HepG2 (cell line): ENCODE measurements around the gene GHRL. TPM values are rescaled to one million over a fixed set of nuclear protein-coding genes. Genes with fewer than 3 reads are reported as not detected.

Experiments
- ATAC-seq: fragments of 200-7000 bp; cut with Tn5 transposase; 3 replicates; pipeline ENCODE4 v1.9.1; 2020; ENCODE audit warnings: mild to moderate bottlenecking, moderate library complexity
- BruUV-seq: library from RNA; stranded (reverse); fragments of 400-500 nt; replicated peaks from 2 replicates; lab custom pipeline; 2021; lab: Mats Ljungman, UMichigan
- CTCF ChIA-PET: fragments of 300-600 bp; formaldehyde crosslinking; extraction: SDS; loops from one replicate; lab custom pipeline; 2021; ENCODE audit warnings: low total read pairs, inconsistent platforms, low intra/inter-chr PET ratio; lab: Yijun Ruan, JAX
- POLR2A ChIA-PET: fragments of 350-600 bp; sonication (Branson Sonifier 250); formaldehyde crosslinking; loops from one replicate; lab custom pipeline; 2020; ENCODE audit warnings: antibody characterized with exemption, inconsistent platforms; lab: Yijun Ruan, JAX
- DNase-seq: peaks from one replicate; pipeline ENCODE4 v3.0.0-alpha.2; 2015; ENCODE audit warnings: low spot score
- FAIRE-seq: peaks from 3 replicates; lab custom pipeline; 2011; peaks lifted over from hg19 to GRCh38; lab: Jason Lieb, UNC
- H2AFZ ChIP-seq: one replicate; pipeline ENCODE4 v1.6.1; 2011; ENCODE audit warnings: low read length, inconsistent platforms
- H3K27ac ChIP-seq: fragments of 300-600 bp; 3 replicates; pipeline ENCODE4 v1.8.0; 2011; ENCODE audit warnings: mixed run types, mild to moderate bottlenecking, mixed read lengths, low read length, inconsistent platforms; ENCODE audit not compliant: insufficient read depth; ENCODE audit errors: extremely low read length
- H3K27me3 ChIP-seq, 2 experiments: fragments of 200-600 bp in 1 of 2; 2 replicates in 1 of 2; 3 replicates in 1 of 2; pipeline versions ENCODE4 v1.6.0 to v1.8.0; 2011; ENCODE audit warnings: low read length in 2 of 2, mild to moderate bottlenecking in 2 of 2, moderate library complexity in 2 of 2, inconsistent platforms in 1 of 2; ENCODE audit not compliant: insufficient read depth in 2 of 2, control insufficient read depth in 1 of 2
- H3K36me3 ChIP-seq, 2 experiments: fragments of 200-600 bp in 1 of 2; replicated peaks in 1 of 2; 2 replicates in 1 of 2; 3 replicates in 1 of 2; pipeline versions ENCODE4 v1.5.1 to v1.8.0; 2011; ENCODE audit warnings: low read length in 2 of 2, inconsistent platforms in 1 of 2; ENCODE audit not compliant: insufficient read depth in 2 of 2, control insufficient read depth in 1 of 2
- H3K4me1 ChIP-seq: 2 replicates; pipeline ENCODE4 v1.5.1; 2012; ENCODE audit warnings: low read length, inconsistent platforms; ENCODE audit not compliant: insufficient read depth
- H3K4me2 ChIP-seq: 2 replicates; pipeline ENCODE4 v1.6.0; 2011; ENCODE audit warnings: low read depth, low read length, inconsistent platforms
- H3K4me3 ChIP-seq, 3 experiments: fragments of 200-600 bp in 1 of 3; sonication (generic), shearing (Covaris generic) in 1 of 3; replicated peaks in 1 of 3; 2 replicates each; pipeline ENCODE4 v1.5.1; 2011 to 2016; ENCODE audit warnings: low read length in 3 of 3, inconsistent platforms in 2 of 3, low read depth in 2 of 3, mild to moderate bottlenecking in 2 of 3, control low read depth in 1 of 3, mixed read lengths in 1 of 3; ENCODE audit not compliant: insufficient read depth in 1 of 3
- H3K79me2 ChIP-seq: one replicate; pipeline ENCODE4 v1.6.1; 2011; ENCODE audit warnings: low read length, inconsistent platforms; ENCODE audit not compliant: insufficient read depth
- H3K9ac ChIP-seq: 2 replicates; pipeline ENCODE4 v1.6.0; 2011; ENCODE audit warnings: mild to moderate bottlenecking, low read depth, low read length, inconsistent platforms; ENCODE audit not compliant: insufficient read depth
- H3K9me3 ChIP-seq: 2 replicates; pipeline ENCODE4 v1.5.1; 2012; ENCODE audit warnings: mild to moderate bottlenecking, low read length
- H4K20me1 ChIP-seq: 2 replicates; pipeline ENCODE4 v1.6.0; 2011; ENCODE audit warnings: inconsistent platforms, mild to moderate bottlenecking, low read length, moderate library complexity; ENCODE audit not compliant: insufficient read depth
- ATF5 ChIP-seq: sonication (generic); formaldehyde crosslinking; IDR thresholded peaks from 2 replicates; pipeline ENCODE4 v1.4.0; 2020; ENCODE audit warnings: mild to moderate bottlenecking, low read depth, missing genetic modification reagents
- ATF7 ChIP-seq, 2 experiments: fragments of 450-650 bp in 1 of 2; sonication (generic) in 1 of 2; formaldehyde crosslinking in 1 of 2; IDR thresholded peaks; 2 replicates each; pipeline versions ENCODE4 v1.4.0 to v1.6.1; 2016 to 2020; ENCODE audit warnings: antibody characterized with exemption in 1 of 2, mild to moderate bottlenecking in 1 of 2, missing genetic modification reagents in 1 of 2
- BORCS8-MEF2B ChIP-seq: sonication (generic); formaldehyde crosslinking; IDR thresholded peaks from 2 replicates; pipeline ENCODE4 v1.8.0; 2022; ENCODE audit warnings: mild to moderate bottlenecking, missing genetic modification reagents
- RXRB ChIP-seq: IDR thresholded peaks from 2 replicates; pipeline ENCODE4 v1.6.1; 2016; ENCODE audit warnings: borderline replicate concordance, missing genetic modification reagents, missing compliant biosample characterization
- TEAD2 ChIP-seq: sonication (generic); formaldehyde crosslinking; IDR thresholded peaks from 2 replicates; pipeline ENCODE4 v1.9.0; 2021; ENCODE audit warnings: missing genetic modification reagents
- ZNF136 ChIP-seq: sonication (generic); formaldehyde crosslinking; IDR thresholded peaks from 2 replicates; pipeline ENCODE4 v1.8.1; 2022; ENCODE audit warnings: low read depth, mild to moderate bottlenecking, moderate library complexity, missing genetic modification reagents
- ZNF207 ChIP-seq: fragments of 450-650 bp; IDR thresholded peaks from 2 replicates; pipeline ENCODE4 v1.6.1; 2016; ENCODE audit warnings: antibody characterized with exemption, borderline replicate concordance
- ZNF496 ChIP-seq: sonication (generic); formaldehyde crosslinking; IDR thresholded peaks from 2 replicates; pipeline ENCODE4 v1.8.1; 2023; ENCODE audit warnings: mild to moderate bottlenecking, moderate library complexity, missing genetic modification reagents; ENCODE audit not compliant: insufficient replicate concordance
- ZNF557 ChIP-seq: sonication (generic); formaldehyde crosslinking; IDR thresholded peaks from 2 replicates; pipeline ENCODE4 v1.4.0; 2020; ENCODE audit warnings: missing genetic modification reagents
- WGBS: methylation state at CpG from one replicate; pipeline ENCODE4 v1.1.6; 2017; ENCODE audit warnings: low lambda C conversion rate; 5-methylcytosine and 5-hydroxymethylcytosine counted together
- in situ Hi-C: cut with HindIII; loops from 2 replicates; pipeline ENCODE4 v1.10.0; 2017; ENCODE audit warnings: low pct_unique_long_range_greater_than_20kb; ENCODE audit not compliant: extremely low pct_ligation_motif_present
- intact Hi-C: fragments of 100-400 bp; cut with micrococcal nuclease; formaldehyde crosslinking; loops from one replicate; pipeline ENCODE4 v1.10.0; 2022; ENCODE audit not compliant: unreplicated experiment
- polyA plus RNA-seq, 8 experiments: library from polyadenylated mRNA; depleted of rRNA in 3 of 8; stranded (reverse) in 7 of 8; unstranded in 1 of 8; fragments of >200 nt; fragmentation: Illumina TruSeq in 4 of 8; extraction: Trizol in 4 of 8; gene quantifications; 2 replicates each; pipeline versions ENCODE4 v1.2.1 to v1.2.3, GENCODE V29; 2011 to 2016; ENCODE audit warnings: low read depth in 4 of 8, missing spikeins in 1 of 8, mixed read lengths in 1 of 8; ENCODE audit not compliant: insufficient read depth in 1 of 8
- total RNA-seq, 5 experiments: library from RNA; depleted of rRNA; stranded (reverse); fragments of >200 nt; fragmentation: Illumina TruSeq; extraction: Trizol; gene quantifications; 2 replicates each; pipeline ENCODE4 v1.2.3, GENCODE V29; 2016; ENCODE audit warnings: low read depth in 1 of 5

GHRL gene
- total and polyA plus RNA-seq, 2 of the 13 experiments (the other 11 are each of a cell fraction or from before 2014, with no cell fraction given), result 0.09 TPM; not detected in 1

GRCh38 chr3:10280177-10280529 is 12.6 kb downstream of the GHRL start:
- intact Hi-C loops (no loop called here), in situ Hi-C loops (no loop called here)
- 96% methylated on average over 5 of the region's 5 CpGs for WGBS
- H3K27ac ChIP-seq, result no peak overlapping the region
- no peak overlapping the region for H3K4me2 ChIP-seq
- ATAC-seq, result no peak
- peaks cover 11% of the 10 kb centered on the region; the same call in 1 of the 2 replicates for H4K20me1 ChIP-seq
- no peak overlapping the region for H3K4me3 ChIP-seq
- no peak overlapping the region for H3K9ac ChIP-seq
- BruUV-seq, result no TSS peak
- no peaks in the 10 kb centered on the region for H3K9me3 ChIP-seq
- CTCF ChIA-PET, result no interaction called here
- no peak for FAIRE-seq
- H3K36me3 ChIP-seq, result peaks cover 46 to 80% of the 10 kb centered on the region in 2 experiments
- H3K4me1 ChIP-seq, result no peaks in the 10 kb centered on the region
- POLR2A ChIA-PET, result interaction anchor here (0.7 to 1.8 kb wide), 2 partner anchors 10 to 30 kb away, joined by 3 read pairs; no protein-coding TSS in a partner anchor
- TF ChIP-seq ZNF496 (CRISPR knock-in tag), result no peak
- no peak for TF ChIP-seq ZNF557 (CRISPR knock-in tag)
- TF ChIP-seq ZNF207, result no peak
- TF ChIP-seq BORCS8-MEF2B, result no peak
- TF ChIP-seq ZNF136, result no peak
- no peak for TF ChIP-seq ATF7 (IDR thresholded peaks at IDR 0.05)
- no peak for TF ChIP-seq ATF7 (CRISPR knock-in tag; IDR thresholded peaks at IDR 0.05)
- no peak for TF ChIP-seq TEAD2
- TF ChIP-seq RXRB (CRISPR knock-in tag), result no peak
- TF ChIP-seq ATF5 (CRISPR knock-in tag), result no peak
- H3K79me2 ChIP-seq, result peaks cover 12% of the 10 kb centered on the region
- DNase-seq, result no peak
- no peaks in the 10 kb centered on the region for H3K27me3 ChIP-seq
- H2AFZ ChIP-seq, result no peak overlapping the region
